Esophagus muscularis mucosa (tissue), 4 donors: ENCODE results near the gene XRRA1.

Experiments used
- EP300 ChIP-seq: sonication (generic); formaldehyde crosslinking; IDR thresholded peaks from one replicate; pipeline ENCODE4 v1.6.1; 2017; ENCODE audit warnings: antibody characterized with exemption
- POLR2A ChIP-seq: fragments of 450-650 bp; IDR thresholded peaks from one replicate; pipeline ENCODE4 v1.6.1; 2017; ENCODE audit warnings: antibody characterized with exemption, moderate library complexity, mild to moderate bottlenecking, low read depth
- POLR2AphosphoS5 ChIP-seq, 2 donors: sonication (generic); formaldehyde crosslinking; IDR thresholded peaks; one replicate each; pipeline ENCODE4 v1.6.1; 2017; ENCODE audit warnings: antibody characterized with exemption in 2 of 2
- TF ChIP-seq, protein P1 (sequence below), 3 experiments: fragments of 200-600 bp in 2 of 3; fragments of 450-650 bp in 1 of 3; sonication (generic) in 2 of 3; IDR thresholded peaks; one replicate each; pipeline ENCODE4 v1.5.1; 2017 to 2019; ENCODE audit warnings: antibody characterized with exemption in 3 of 3, mild to moderate bottlenecking in 2 of 3, moderate library complexity in 1 of 3

- TF ChIP-seq, protein P1, sequence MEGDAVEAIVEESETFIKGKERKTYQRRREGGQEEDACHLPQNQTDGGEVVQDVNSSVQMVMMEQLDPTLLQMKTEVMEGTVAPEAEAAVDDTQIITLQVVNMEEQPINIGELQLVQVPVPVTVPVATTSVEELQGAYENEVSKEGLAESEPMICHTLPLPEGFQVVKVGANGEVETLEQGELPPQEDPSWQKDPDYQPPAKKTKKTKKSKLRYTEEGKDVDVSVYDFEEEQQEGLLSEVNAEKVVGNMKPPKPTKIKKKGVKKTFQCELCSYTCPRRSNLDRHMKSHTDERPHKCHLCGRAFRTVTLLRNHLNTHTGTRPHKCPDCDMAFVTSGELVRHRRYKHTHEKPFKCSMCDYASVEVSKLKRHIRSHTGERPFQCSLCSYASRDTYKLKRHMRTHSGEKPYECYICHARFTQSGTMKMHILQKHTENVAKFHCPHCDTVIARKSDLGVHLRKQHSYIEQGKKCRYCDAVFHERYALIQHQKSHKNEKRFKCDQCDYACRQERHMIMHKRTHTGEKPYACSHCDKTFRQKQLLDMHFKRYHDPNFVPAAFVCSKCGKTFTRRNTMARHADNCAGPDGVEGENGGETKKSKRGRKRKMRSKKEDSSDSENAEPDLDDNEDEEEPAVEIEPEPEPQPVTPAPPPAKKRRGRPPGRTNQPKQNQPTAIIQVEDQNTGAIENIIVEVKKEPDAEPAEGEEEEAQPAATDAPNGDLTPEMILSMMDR (IDR thresholded peaks at IDR 0.05) = no peak
- no peak for TF ChIP-seq EP300
- TF ChIP-seq POLR2AphosphoS5 (IDR thresholded peaks at IDR 0.05) = no peak
- no peak for TF ChIP-seq POLR2A
Observed at GRCh38 chr11:74837191-74837590, 111.7 kb downstream of the XRRA1 start.
